CD8-positive, alpha-beta memory T cell (primary cell): Measurements from ENCODE around the gene BAZ1B. TPM values are rescaled to one million over a fixed set of nuclear protein-coding genes. Genes with fewer than 3 reads are reported as not detected.
"Not testable (repeated sequence)": the region's sequence is repeated elsewhere in the genome, so short reads cannot be mapped to it uniquely, and the experiment has no call there.

Experiments
- CTCF ChIA-PET: fragments of 350-600 bp; sonication (Branson Sonifier 250); formaldehyde crosslinking; loops from one replicate; lab custom pipeline; 2021; ENCODE audit warnings: antibody characterized with exemption; lab: Charles Lee
- POLR2A ChIA-PET: fragments of 350-600 bp; sonication (Branson Sonifier 250); formaldehyde crosslinking; loops from one replicate; lab custom pipeline; 2021; ENCODE audit warnings: antibody characterized with exemption; lab: Charles Lee
- DNase-seq, 5 donors: peaks; one replicate each; pipeline versions ENCODE4 v3.0.0 to v3.0.0-alpha.2; 2020 to 2022; ENCODE audit warnings: mixed read lengths in 1 of 5
- H3K27ac ChIP-seq: one replicate; pipeline ENCODE4 v1.7.0; 2013; ENCODE audit warnings: low read depth, mild to moderate bottlenecking, low read length, moderate library complexity
- H3K27me3 ChIP-seq: 2 replicates; pipeline ENCODE4 v1.7.0; 2013; ENCODE audit warnings: low read length, mild to moderate bottlenecking; ENCODE audit not compliant: insufficient read depth, poor library complexity, severe bottlenecking
- H3K36me3 ChIP-seq: 2 replicates; pipeline ENCODE4 v1.7.0; 2013; ENCODE audit warnings: mild to moderate bottlenecking, low read length, moderate library complexity; ENCODE audit not compliant: insufficient read depth
- H3K4me1 ChIP-seq: 2 replicates; pipeline ENCODE4 v1.7.0; 2013; ENCODE audit warnings: mild to moderate bottlenecking, low read length, moderate library complexity; ENCODE audit not compliant: insufficient read depth
- H3K4me3 ChIP-seq: 2 replicates; pipeline ENCODE4 v1.7.0; 2013; ENCODE audit warnings: mild to moderate bottlenecking, low read length
- H3K9me3 ChIP-seq: 2 replicates; pipeline ENCODE4 v1.7.0; 2013; ENCODE audit warnings: mild to moderate bottlenecking, low read length
- H3K27ac Mint-ChIP-seq, 8 donors: one replicate each; pipeline ENCODE4 v1.8.0; 2020 to 2021; ENCODE audit warnings: mixed read lengths in 8 of 8, mild to moderate bottlenecking in 6 of 8, inconsistent platforms in 3 of 8, moderate library complexity in 3 of 8
- H3K27me3 Mint-ChIP-seq, 2 donors: one replicate each; pipeline ENCODE4 v1.8.0; 2020 to 2021; ENCODE audit warnings: mixed read lengths in 2 of 2, mild to moderate bottlenecking in 1 of 2, moderate library complexity in 1 of 2
- H3K36me3 Mint-ChIP-seq, 3 donors: one replicate each; pipeline ENCODE4 v1.8.0; 2020 to 2021; ENCODE audit warnings: mixed read lengths in 3 of 3, inconsistent platforms in 1 of 3, mild to moderate bottlenecking in 1 of 3
- H3K4me1 Mint-ChIP-seq, 3 donors: one replicate each; pipeline ENCODE4 v1.8.0; 2020 to 2021; ENCODE audit warnings: mixed read lengths in 3 of 3, inconsistent platforms in 1 of 3, mild to moderate bottlenecking in 1 of 3
- H3K4me3 Mint-ChIP-seq, 7 donors: one replicate each; pipeline ENCODE4 v1.8.0; 2020 to 2021; ENCODE audit warnings: mixed read lengths in 7 of 7, mild to moderate bottlenecking in 6 of 7, moderate library complexity in 4 of 7, inconsistent platforms in 2 of 7
- H3K9me3 Mint-ChIP-seq, 5 donors: one replicate each; pipeline ENCODE4 v1.8.0; 2020 to 2022; ENCODE audit warnings: mixed read lengths in 5 of 5, mild to moderate bottlenecking in 3 of 5, moderate library complexity in 2 of 5, inconsistent platforms in 1 of 5
- polyA plus RNA-seq: library from polyadenylated mRNA; unstranded; fragments of 300-500 nt; fragmentation: Illumina TruSeq; gene quantifications from one replicate; pipeline ENCODE4 v1.2.3, GENCODE V29; 2021
- total RNA-seq, 2 experiments: library from RNA; stranded (reverse); gene quantifications; one replicate each; pipeline ENCODE4 v1.2.3, GENCODE V29; 2021

BAZ1B gene
- total and polyA plus RNA-seq, 3 experiments from 2014 or later: 31.1 to 118 (median 112) TPM

- H3K4me1 ChIP-seq: peaks cover 11% of the 10 kb centered on the region
- H3K27ac ChIP-seq: no peak overlapping the region
- no peaks in the 10 kb centered on the region for H3K27me3 ChIP-seq
- ChIA-PET POLR2A (interaction anchor here (0.6 kb wide), 1 partner anchor 10 kb away, joined by 4 read pairs; the partner anchor contains the start of gene BAZ1B), CTCF (interaction anchor here (0.6 kb wide), 1 partner anchor 73 kb away, joined by 5 read pairs; no protein-coding TSS in a partner anchor)
- H3K4me3 Mint-ChIP-seq: no peak overlapping the region
- H3K4me3 ChIP-seq: no peak overlapping the region
- no peaks in the 10 kb centered on the region for H3K9me3 Mint-ChIP-seq
- peaks cover 16% of the 10 kb centered on the region for H3K36me3 ChIP-seq
- peak overlapping the region in 1 of 8 donors; percentile 84 for H3K27ac Mint-ChIP-seq
- no peaks in the 10 kb centered on the region for H3K9me3 ChIP-seq
- H3K36me3 Mint-ChIP-seq: peaks cover 6 to 77% (median 13%) of the 10 kb centered on the region in 3 donors
- H3K27me3 Mint-ChIP-seq: no peaks in the 10 kb centered on the region
- DNase-seq: no peak
- H3K4me1 Mint-ChIP-seq: peaks cover 29 to 46% (median 32%) of the 10 kb centered on the region in 3 donors
Observed at GRCh38 chr7:73512018-73512780, 9.9 kb downstream of the BAZ1B start.

DNA sequence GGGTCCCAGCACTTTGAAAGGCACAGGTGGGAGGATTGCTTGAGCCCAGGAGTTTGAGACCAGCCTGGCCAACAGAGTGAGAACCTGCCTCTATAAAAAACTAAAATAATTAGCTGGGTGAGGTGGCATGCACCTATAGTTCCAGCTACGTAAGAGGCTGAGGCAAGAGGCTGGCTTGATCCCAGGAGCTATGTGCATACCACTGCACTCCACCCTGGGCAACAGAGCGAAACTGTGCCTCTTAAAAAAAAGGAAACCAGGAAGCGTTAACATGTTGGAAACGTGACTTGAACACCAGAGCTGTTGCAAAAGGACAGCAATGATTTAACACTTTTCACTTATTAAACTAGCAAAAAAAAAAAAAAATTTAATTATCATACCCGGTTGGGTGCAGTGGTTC, 12.6 kb downstream of the BAZ1B start:
- Mint-ChIP-seq H3K36me3 (peaks cover 10 to 78% (median 13%) of the 10 kb centered on the region in 3 donors), H3K9me3 (no peaks in the 10 kb centered on the region), H3K27ac (peak overlapping the region in 1 of 8 donors; percentile 50), H3K27me3 (no peaks in the 10 kb centered on the region), H3K4me1 (peaks cover 25 to 43% (median 37%) of the 10 kb centered on the region in 3 donors), H3K4me3 (no peak overlapping the region)
- Histone ChIP-seq H3K4me3 (no peak overlapping the region), H3K27me3 (no peaks in the 10 kb centered on the region), H3K27ac (no peak overlapping the region), H3K4me1 (peaks cover 11% of the 10 kb centered on the region), H3K9me3 (no peaks in the 10 kb centered on the region), H3K36me3 (peaks cover 34% of the 10 kb centered on the region)
- ChIA-PET POLR2A (no interaction called here), CTCF (interaction anchor here (1.9 kb wide), 1 partner anchor 18 kb away, joined by 5 read pairs; no protein-coding TSS in a partner anchor)
- no peak for DNase-seq

- H3K9me3 Mint-ChIP-seq: no peaks in the 10 kb centered on the region
- no peaks in the 10 kb centered on the region for H3K4me1 ChIP-seq
- H3K9me3 ChIP-seq: no peaks in the 10 kb centered on the region
- peaks cover 19 to 33% (median 25%) of the 10 kb centered on the region in 3 donors for H3K4me1 Mint-ChIP-seq
- no peaks in the 10 kb centered on the region for H3K27me3 ChIP-seq
- DNase-seq: no peak
- H3K4me3 ChIP-seq: no peak overlapping the region
- peak overlapping the region in 2 of 8 donors; percentile 8 to 64 for H3K27ac Mint-ChIP-seq
- no peak overlapping the region for H3K27ac ChIP-seq
- H3K27me3 Mint-ChIP-seq: no peaks in the 10 kb centered on the region
- H3K36me3 ChIP-seq: peaks cover 50% of the 10 kb centered on the region
- H3K36me3 Mint-ChIP-seq: peaks cover 10 to 80% (median 15%) of the 10 kb centered on the region in 3 donors
- H3K4me3 Mint-ChIP-seq: no peak overlapping the region
- ChIA-PET POLR2A (no interaction called here), CTCF (no interaction called here)
Observed at GRCh38 chr7:73507556-73507955, 14.5 kb downstream of the BAZ1B start.

- Histone ChIP-seq H3K4me1 (no peaks in the 10 kb centered on the region), H3K4me3 (no peak overlapping the region), H3K27me3 (no peaks in the 10 kb centered on the region), H3K36me3 (peaks cover 62% of the 10 kb centered on the region), H3K9me3 (no peaks in the 10 kb centered on the region), H3K27ac (no peak overlapping the region)
- ChIA-PET CTCF (interaction anchor here (0.8 to 1.6 kb wide), 2 partner anchors 61 to 73 kb away, joined by 3 read pairs; partner anchors contain the start of gene TBL2), POLR2A (no interaction called here)
- no peak for DNase-seq
- H3K27ac Mint-ChIP-seq: peak overlapping the region in 3 of 8 donors; percentile 2 to 72 (median 17)
- H3K36me3 Mint-ChIP-seq: peaks cover 10 to 82% (median 17%) of the 10 kb centered on the region in 3 donors
- H3K4me3 Mint-ChIP-seq: no peak overlapping the region
- no peaks in the 10 kb centered on the region for H3K27me3 Mint-ChIP-seq
- peaks cover 15 to 24% (median 24%) of the 10 kb centered on the region in 3 donors for H3K4me1 Mint-ChIP-seq
- no peaks in the 10 kb centered on the region for H3K9me3 Mint-ChIP-seq
Observed at GRCh38 chr7:73504920-73505319, 17.2 kb downstream of the BAZ1B start.

GRCh38 chr7:73504017-73504416, 18.1 kb downstream of the BAZ1B start:
- Histone ChIP-seq H3K9me3 (no peaks in the 10 kb centered on the region), H3K4me3 (no peak overlapping the region), H3K36me3 (peaks cover 61% of the 10 kb centered on the region), H3K27me3 (no peaks in the 10 kb centered on the region), H3K27ac (no peak overlapping the region), H3K4me1 (no peaks in the 10 kb centered on the region)
- H3K4me1 Mint-ChIP-seq: peaks cover 16 to 24% (median 24%) of the 10 kb centered on the region in 3 donors
- DNase-seq: no peak
- ChIA-PET POLR2A (no interaction called here), CTCF (no interaction called here)
- peaks cover 10 to 84% (median 17%) of the 10 kb centered on the region in 3 donors for H3K36me3 Mint-ChIP-seq
- no peaks in the 10 kb centered on the region for H3K27me3 Mint-ChIP-seq
- no peaks in the 10 kb centered on the region for H3K9me3 Mint-ChIP-seq
- H3K27ac Mint-ChIP-seq: peak overlapping the region in 3 of 8 donors; percentile 23 to 37 (median 34)
- H3K4me3 Mint-ChIP-seq: no peak overlapping the region

- no peak for DNase-seq
- no peak overlapping the region for H3K27ac ChIP-seq
- no peaks in the 10 kb centered on the region for H3K27me3 ChIP-seq
- H3K27ac Mint-ChIP-seq: peak overlapping the region in 3 of 8 donors; percentile 7 to 83 (median 23)
- no peaks in the 10 kb centered on the region for H3K4me1 ChIP-seq
- H3K9me3 Mint-ChIP-seq: no peaks in the 10 kb centered on the region
- no peaks in the 10 kb centered on the region for H3K9me3 ChIP-seq
- H3K36me3 Mint-ChIP-seq: peaks cover 13 to 82% (median 19%) of the 10 kb centered on the region in 3 donors
- CTCF ChIA-PET: no interaction called here
- H3K4me1 Mint-ChIP-seq: peaks cover 14 to 22% (median 22%) of the 10 kb centered on the region in 3 donors
- no peak overlapping the region for H3K4me3 Mint-ChIP-seq
- no peak overlapping the region for H3K4me3 ChIP-seq
- POLR2A ChIA-PET: no interaction called here
- peaks cover 64% of the 10 kb centered on the region for H3K36me3 ChIP-seq
- H3K27me3 Mint-ChIP-seq: no peaks in the 10 kb centered on the region
Observed at GRCh38 chr7:73503229-73503628, 18.9 kb downstream of the BAZ1B start.

DNA sequence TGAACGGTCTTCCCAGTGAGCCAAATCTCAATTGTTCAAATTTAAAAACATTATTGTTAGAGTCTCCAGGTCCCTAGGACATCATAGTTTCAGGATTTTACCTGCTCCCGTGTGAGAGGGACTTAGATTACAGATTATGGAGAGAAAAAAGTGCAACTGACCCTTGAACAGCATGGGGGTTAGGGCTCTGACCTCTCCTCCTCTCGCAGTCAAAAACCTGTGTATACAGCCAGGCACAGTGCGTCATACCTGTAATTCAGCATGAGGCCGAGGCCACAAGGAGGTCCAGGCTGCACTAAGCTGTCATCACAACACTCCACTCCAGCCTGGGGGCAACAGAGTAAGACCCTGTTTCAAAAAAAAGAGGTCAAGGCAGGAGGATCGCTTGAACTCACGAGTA, 25.5 kb downstream of the BAZ1B start:
- peaks cover 58% of the 10 kb centered on the region for H3K36me3 ChIP-seq
- DNase-seq: no peak
- H3K4me1 Mint-ChIP-seq: peaks cover 17 to 20% (median 20%) of the 10 kb centered on the region in 3 donors
- H3K9me3 ChIP-seq: no peaks in the 10 kb centered on the region
- H3K27me3 Mint-ChIP-seq: no peaks in the 10 kb centered on the region
- H3K27me3 ChIP-seq: no peaks in the 10 kb centered on the region
- no peak overlapping the region for H3K27ac ChIP-seq
- H3K4me3 ChIP-seq: no peak overlapping the region
- ChIA-PET CTCF (no interaction called here), POLR2A (no interaction called here)
- H3K36me3 Mint-ChIP-seq: peaks cover 22 to 87% (median 24%) of the 10 kb centered on the region in 3 donors
- H3K27ac Mint-ChIP-seq: peak overlapping the region in 1 of 8 donors; percentile 22
- no peaks in the 10 kb centered on the region for H3K4me1 ChIP-seq
- peaks cover 0 to 2% (median 0%) of the 10 kb centered on the region in 5 donors for H3K9me3 Mint-ChIP-seq
- H3K4me3 Mint-ChIP-seq: no peak overlapping the region

DNA sequence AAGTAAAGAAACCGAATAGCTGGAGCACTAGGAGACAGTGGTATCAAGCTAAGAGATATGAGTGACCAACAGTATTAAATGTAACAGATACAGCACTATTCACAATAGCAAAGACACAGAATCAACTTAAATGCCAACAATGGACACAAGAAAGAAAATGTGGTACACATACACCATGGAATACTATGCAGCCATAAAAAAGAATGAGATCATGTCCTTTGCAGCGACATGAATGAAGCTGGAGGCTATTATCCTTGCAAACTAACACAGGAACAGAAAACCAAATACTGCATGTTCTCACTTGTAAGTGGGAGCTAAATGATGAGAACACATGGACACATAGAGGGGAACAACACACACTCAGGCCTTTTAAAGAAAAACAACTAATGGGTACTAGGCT, 26.6 kb downstream of the BAZ1B start:
- CTCF ChIA-PET: not testable (repeated sequence)
- Mint-ChIP-seq H3K4me1 (peaks cover 14 to 15% (median 15%) of the 10 kb centered on the region in 3 donors), H3K27ac (peak overlapping the region in 1 of 8 donors; percentile 14)

More for the DNA sequence above, 26.6 kb downstream of the BAZ1B start:
- H3K4me1 ChIP-seq, H3K4me3 Mint-ChIP-seq, H3K9me3 ChIP-seq, POLR2A ChIA-PET, H3K27me3 ChIP-seq, H3K4me3 ChIP-seq, H3K27me3 Mint-ChIP-seq, H3K9me3 Mint-ChIP-seq, H3K27ac ChIP-seq, DNase-seq: not testable (repeated sequence)
- H3K36me3 Mint-ChIP-seq: peaks cover 22 to 86% (median 22%) of the 10 kb centered on the region in 3 donors
- peaks cover 53% of the 10 kb centered on the region for H3K36me3 ChIP-seq
